Hematopoietic multipotent progenitor cell treated with erythropoietin and hydrocortisone succinate and interleukin-3 and kit ligand, for 6 days (in vitro differentiated cells): Measurements from ENCODE around the gene EGF.
A peak's percentile ranks its signal among the peaks of the same experiment; 100 is the strongest.

Source experiments
- DNase-seq: peaks from one replicate; pipeline ENCODE4 v3.0.0-alpha.2; 2015

EGF gene

DNA sequence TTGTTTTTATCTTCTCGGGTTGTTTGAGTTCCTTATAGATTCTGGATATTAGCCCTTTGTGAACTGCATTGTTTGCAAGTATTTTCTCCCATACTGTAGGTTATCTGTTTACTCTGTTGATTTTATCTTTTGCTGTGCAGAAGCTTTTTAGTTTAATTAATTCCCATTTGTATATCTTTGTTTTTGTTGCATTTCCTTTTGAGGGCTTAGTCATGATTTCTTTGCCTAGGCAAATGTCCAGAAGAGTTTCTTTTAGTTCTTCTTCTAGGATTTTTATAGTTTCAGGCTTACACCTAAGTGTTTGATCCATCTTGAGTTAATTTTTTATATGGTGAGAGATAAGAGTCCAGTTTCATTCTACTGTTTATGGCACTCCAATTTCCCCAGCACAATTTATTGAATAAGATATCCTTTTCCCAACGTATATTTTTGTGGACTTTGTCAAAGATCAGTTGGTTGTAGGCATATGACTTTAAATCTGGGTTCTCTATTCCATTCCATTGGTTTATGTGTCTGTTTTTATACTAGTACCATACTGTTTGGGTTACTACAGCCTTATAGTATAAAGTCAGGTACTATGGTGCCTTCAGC, 54.3 kb downstream of the EGF start:
- DNase-seq, result no peak

DNA sequence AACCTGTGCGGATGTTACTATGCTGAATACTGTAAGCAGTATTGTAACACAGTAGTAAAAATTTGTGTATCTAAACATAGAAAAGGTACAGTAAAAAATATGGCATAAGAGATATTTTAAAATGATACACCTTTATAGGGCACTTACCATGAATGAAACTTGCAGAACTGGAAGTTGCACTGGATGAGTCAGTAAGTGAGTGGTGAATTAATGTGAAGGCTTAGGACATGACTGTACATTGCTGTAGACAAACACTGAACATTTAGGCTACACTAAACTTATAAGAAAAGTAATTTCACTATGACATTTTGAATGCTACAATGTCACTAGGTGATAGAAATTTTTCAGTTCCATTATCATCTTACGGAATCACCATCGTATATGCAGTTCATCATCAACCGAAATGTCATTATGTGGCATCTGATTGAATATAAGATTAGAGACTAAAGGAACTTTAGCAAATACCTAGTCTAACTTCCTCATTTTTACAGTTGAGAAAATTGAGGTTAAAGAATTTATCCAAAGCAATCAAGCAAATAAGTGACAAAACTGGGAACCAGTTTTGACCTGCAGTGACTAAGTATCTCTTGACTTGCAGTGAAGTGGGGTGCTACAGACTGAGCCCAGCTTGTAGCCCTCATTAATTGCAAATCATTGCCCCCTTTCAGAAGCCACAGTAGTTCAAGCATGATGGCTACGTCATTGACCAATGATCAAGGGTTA, 55.3 kb downstream of the EGF start:
- peak; percentile 26 for DNase-seq

DNA sequence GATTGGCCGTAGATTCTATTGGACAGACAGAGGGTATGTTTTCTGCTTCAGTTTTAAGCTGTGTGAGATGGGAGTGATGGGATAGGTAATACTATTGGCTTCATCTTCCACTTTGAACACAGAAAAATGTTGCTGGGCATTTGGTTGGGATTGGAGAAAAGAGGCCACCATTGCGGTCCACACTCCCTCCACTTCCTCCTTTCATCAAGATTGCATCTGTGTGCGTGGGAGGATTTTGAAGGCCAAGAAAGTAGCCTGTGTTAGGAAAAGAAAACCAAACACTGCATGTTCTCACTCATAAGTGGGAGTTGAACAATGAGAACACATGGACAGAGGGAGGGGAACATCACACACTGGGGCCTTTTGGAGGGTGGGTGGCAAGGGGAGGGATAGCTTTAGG, 56.4 kb downstream of the EGF start:
- DNase-seq, result no peak

GRCh38 chr4:109969919-109970318, 57.2 kb downstream of the EGF start:
- peak; percentile 34 for DNase-seq

DNA sequence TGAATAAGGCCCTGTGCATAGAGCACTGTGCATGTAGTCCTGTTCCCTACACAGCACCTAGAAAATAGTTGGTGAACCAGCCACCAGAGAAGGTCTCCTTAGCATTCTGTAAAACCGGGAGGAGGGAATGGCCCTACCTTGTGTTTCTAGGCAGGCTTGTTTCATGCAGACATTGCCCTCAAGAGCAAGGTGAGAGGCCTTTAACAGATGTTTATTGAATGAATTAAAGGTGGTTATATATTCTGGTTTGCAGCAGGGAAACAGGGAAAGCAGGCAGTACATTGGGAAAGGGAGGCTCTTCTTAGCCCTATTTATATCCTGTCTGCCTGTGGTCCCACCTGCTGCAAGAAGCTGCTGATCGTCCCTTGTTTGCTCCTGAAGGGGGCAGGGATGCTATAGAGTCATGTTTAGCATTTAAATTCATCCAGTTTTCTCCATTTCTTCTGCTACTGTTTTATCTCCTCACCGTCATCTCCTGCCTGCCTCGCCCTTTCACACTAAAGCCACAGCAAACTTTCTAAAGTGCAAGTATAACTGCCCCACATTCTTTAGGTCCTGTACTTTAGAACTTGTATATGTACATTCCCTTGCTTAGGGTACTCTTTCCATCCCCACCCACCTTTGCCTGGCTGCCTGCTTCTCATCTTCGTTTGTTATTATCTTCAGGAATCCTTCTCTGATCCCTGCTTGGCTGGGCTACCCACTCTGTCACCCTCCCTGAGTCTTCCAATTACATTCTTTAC, 60.3 kb downstream of the EGF start:
- peak; percentile 21 for DNase-seq

- no peak for DNase-seq
Measured at GRCh38 chr4:109973529-109973905, 60.8 kb downstream of the EGF start.

DNA sequence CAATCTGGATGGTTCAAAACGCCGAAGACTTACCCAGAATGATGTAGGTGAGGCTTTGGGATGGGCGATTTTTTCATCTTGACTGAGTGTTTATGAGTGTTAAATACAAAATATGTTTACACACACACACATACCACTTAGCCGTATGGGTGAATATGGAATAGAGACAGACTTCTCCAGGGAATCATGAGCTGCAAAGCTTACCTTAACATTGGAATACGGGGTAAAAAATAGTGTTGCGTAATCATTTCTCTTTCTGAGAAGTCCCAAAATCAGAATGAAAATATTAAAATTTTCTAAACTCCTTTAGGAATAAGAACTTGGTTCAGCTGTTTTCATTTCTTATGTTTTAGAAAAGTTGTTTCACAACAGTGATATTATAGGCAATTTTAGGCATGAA, 63.5 kb downstream of the EGF start:
- no peak for DNase-seq

GRCh38 chr4:109977854-109978501, 65.3 kb downstream of the EGF start:
- DNase-seq, result peak; percentile 77

GRCh38 chr4:109978704-109979454, 66.2 kb downstream of the EGF start:
- peak; percentile 26 for DNase-seq

- DNase-seq, result no peak
Measured at GRCh38 chr4:109979920-109980717, 67.4 kb downstream of the EGF start.

DNA sequence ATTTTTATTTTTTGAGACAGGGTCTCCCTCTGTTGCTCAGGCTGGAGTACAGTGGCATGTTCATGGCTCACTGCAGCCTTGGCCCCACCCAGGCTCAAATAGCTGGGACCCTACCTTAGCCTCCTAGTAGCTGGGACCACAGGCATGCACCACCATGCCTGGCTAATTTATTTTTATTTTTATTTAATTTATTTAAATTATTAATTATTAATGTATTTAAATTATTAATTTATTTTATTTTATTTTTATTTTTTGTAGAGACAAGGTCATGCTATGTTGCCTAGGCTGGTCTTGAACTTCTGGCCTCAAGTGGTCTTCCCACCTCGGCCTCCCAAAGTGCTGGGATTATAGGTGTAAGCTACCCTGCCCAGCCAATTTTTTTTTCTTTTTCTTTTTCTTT, 69.3 kb downstream of the EGF start:
- no peak for DNase-seq

DNA sequence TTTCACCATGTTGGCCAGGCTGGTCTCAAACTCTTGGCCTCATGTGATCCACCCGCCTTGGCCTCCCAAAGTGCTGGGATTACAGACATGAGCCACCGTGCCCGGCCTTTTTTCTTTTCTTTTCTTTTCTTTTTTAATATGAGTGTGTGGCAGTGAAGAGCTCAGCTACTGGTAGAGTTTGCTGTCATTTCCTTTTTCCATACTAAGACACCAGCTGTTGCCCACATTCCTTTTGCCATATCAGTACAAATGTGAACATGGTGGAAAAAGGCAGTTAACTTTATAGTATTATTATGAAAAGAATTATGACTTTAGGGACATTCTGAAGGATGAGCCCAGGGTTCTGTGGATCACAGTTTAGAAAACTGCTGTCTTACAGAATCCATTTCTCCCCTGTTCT, 69.8 kb downstream of the EGF start:
- no peak for DNase-seq

DNA sequence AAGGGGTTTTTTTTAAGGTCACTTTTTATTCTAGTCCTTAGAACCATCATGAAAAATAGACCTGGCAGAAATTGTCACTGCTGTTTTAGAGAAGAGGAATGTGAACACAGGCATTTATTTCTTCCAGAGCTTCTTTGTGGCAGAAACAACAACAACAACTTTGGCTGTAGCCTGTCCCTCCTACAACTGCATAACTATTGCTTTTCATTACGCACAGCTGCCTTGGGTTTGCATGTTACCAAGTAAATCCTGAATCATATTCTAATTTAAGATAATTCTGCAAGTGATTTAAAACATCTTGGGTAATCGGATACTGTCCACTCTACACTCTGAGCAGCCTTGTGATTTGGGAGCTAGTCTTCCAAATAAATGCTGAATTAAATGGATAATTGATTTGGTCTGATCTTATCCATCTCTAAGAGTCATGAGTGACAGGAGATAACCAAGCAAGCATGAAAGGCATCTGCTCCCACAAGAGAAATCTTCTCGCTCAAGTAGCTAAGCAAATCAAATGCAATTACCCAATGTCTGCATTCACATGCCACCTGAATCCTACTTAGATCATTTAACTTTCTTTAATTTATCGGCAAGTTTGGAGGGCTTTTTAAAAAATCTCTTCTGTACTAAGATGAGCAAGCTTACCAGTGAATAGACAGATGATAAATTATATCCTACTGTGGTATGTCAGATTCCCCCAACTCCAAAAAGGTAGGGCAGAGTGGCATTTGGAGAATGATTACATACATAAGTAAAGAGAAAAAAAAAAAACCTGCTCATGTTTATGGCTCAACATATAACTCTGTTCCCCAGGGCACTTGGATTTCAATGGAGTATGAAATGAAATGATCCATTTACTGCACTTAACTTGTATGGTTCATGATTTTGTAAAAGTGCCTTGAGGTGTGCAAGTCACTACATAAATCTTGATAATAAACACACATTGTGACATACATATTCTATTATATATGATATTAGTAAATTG, 73.6 kb downstream of the EGF start:
- DNase-seq, result no peak

DNA sequence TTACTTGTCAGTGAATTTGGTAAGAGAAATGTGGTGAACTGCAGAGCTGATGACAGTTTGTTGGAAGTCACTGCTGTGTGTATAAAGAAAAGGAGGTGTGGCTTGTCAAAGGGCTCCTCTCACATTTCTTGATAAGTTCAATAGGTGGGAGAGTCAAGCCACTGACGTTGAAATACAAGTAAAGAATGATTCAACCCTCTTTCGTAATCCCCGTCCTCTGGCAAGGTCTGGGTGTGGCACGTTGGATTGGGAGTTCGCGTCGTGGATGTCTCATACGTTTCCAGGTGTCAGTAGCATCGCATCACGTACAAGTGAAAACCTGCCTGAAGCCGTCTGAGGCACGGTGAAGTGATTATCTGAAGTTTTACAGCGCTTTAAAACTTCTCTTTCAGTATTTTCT, 76.4 kb downstream of the EGF start:
- no peak for DNase-seq

GRCh38 chr4:109989618-109990017, 76.9 kb downstream of the EGF start:
- DNase-seq, result no peak

DNA sequence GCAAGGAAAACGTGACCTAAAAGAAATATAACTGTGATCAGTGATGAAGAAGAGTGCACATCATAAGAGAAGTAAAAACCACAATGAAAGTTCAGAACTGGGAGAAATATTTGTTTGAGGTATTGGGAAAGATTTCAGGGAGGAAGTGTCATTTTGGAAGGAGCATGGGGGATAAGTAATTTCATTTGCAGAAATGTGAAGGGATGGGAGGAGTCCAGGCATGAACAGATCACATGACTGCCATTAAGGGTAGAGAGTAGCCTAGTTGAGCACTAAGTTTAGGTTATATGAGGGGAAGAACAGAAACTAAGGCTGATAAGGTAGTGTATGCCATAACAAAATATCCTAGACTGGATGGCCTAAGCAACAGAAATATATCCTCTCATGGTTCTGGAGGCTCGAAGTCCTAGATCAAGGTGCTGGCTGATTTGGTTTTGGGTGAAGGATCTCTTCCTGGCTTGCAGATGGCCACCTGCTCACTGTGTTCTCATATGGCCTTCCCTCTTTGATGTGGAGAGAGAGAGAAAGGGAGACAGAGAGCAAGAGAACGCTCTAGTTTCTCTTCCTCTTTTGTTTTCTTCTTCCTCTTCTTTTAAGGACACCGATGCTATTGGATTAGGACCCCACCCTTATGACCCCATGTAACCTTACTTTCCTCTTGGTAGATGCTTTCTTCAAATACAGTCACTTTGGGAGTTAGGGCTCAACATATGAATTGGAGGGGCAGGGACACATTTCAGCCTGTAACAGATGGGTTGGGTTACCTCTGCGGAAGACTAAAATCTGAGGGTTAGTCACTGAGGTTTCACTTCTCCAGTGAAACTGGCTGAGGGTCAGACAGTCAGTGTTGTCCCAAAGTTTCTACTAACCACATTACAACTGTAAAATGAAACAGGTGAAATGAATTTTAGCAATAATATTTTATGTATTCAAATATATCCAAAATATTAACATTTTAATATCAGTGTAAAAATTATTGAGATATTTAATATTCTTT, 77.9 kb downstream of the EGF start:
- DNase-seq, result no peak

GRCh38 chr4:109993116-109993515, 80.4 kb downstream of the EGF start:
- DNase-seq, result no peak

- no peak for DNase-seq
Measured at GRCh38 chr4:109994415-109994827, 81.7 kb downstream of the EGF start.

DNA sequence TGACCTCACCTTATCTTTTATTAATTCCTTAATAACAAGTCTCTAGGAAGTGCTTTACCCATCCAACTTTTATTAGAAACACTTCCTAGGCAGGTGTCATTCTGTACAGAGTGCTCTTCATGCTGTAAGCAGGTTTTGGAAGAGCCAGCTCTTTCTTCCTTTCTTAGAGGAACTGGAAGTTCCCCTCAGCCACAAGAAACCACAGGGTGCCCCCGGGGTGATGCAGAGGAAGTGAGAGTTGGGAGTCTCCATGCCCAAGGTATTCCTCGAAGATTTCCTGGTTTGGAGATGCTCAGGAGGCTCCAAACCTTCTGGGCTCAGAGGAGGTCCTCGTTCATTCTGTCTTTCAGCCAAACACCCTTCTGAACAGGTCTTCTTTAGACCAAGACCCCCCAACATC, 83.8 kb downstream of the EGF start:
- DNase-seq, result no peak
